ENCODE results near the gene APBA3.

APBA3 gene

DNA sequence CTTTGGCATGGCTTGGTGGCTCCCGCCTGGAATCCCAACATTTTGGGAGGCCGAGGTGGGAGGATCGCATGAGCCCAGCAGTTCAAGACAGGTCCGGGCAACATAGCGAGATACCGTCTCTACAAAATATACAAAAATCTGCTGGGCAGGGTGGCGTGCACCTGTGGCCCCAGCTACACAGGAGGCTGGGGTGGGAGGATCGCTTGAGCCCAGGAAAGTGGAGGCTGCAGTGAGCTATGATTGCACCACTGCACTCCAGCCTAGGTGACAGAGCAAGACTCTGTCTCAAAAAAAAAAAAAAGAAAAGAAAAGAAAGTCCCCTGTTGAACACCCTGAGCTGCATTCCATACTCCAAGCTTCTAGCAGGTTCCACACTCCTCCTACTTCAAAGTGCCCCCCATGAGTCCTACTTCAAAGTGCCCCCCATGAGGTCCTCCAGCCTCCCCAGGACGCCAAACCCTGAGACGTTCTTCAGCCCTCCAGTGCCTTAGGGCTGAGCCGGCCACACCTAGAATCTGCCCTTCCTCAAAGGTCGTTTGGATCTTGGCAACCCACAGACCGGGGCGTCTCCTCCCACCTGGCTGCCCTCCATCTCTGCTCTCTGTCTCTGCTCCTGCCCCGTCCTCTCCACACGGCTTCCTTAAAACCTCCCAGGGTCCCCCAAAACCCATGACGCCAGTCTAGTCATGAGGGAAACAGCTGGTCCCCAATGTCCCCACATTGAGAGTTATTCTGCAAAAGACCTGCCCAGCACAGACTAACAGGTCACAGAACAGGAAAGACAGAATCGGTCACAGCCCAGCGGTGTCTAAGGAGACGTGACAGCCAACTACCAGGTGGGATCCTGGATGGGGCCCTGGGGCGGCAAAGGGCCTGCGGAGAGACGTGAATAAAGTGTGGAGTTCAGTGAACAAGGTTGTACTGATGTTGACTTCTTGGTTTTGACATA lies 48.6 kb downstream of the APBA3 start:
- peak in 1 of 2 experiments; percentile 12 for DNase-seq

DNA sequence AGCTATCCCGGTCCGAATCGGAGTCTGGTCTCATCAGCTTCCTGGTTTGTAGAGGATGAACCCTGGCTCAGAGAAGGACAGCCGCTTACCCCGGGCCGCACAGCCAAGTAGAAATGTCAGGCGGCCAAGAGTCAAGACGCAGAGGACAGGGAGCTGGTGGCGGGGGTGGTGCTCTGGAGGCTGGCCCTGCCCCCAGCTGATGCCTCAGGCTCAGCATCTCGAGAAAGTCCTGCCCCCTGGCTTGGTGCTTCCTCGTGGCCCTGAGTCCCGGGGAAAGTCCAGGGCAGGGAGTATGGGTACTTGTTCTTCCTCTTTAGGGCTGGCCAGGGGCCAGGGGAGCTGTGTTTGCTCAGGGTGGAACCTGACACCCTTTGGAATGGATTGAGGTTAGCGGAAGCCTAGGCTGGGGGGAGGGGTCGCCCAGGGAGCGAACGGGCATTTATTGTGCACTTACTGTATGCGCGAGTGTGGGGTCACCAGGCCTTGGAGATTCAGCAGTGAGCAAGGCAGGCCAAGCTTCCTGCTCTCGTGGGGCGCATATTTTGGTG lies 51.2 kb downstream of the APBA3 start:
- DNase-seq = peak; percentile 50 to 53

DNA sequence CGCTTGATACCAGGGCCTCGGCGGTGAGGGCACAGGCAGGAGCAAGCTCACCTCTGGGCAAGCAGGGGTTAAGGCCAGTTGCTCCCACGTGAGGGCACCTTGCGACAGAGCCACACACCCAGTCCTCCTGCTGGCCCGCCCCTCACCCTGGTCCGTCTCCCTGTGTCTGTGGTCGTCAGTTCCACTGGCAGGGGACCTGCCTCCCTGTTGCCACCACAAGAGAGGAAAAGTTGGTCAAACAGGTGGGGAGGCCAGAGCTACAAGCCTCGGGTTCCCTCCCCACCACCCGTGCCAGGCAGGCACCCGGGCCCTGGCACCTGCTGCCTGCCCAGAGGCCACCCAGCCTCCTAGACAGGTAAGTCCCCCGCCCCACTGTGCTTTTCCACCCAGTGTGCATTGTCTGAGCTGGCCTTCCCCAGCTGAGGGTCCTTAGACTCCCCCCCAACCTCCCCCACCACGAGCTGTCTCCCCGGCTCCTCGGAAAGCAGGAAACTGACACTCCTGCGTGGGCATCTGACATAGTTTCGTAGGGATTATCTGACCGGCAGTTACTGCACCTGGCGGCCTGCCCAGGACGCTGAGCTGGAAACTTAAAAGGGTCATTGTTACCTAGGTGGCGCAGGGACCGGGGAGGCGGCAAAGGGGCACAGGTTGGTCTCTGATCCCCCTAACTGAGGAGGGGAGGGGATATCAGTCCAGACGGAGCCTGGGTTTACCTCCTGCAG lies 53.1 kb downstream of the APBA3 start, which contains the start of gene TJP3:
TSS of gene TJP3 (plus strand) at position 178 of the 725 bp plus-strand sequence. CDS start 20,049 bp downstream, outside the sequence.
- DNase-seq = peak in 1 of 2 experiments; percentile 49

DNA sequence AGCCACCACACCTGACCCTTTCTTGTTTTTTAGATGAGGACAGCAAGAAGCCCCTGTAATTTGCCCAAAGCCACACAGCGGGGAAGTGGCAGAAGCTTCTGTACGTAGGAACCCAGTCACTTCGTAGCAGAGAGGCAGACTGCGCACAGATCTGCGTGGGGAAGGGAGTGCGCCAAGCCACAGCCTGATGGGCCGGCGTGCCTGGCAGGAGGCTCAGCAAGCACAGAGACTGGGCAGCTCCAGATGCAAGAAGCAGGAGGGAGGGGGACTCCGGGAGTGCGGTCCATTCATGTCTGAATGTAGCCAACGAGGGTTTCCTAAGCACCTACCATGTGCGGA lies 53.7 kb downstream of the APBA3 start:
- no peak for DNase-seq

DNA sequence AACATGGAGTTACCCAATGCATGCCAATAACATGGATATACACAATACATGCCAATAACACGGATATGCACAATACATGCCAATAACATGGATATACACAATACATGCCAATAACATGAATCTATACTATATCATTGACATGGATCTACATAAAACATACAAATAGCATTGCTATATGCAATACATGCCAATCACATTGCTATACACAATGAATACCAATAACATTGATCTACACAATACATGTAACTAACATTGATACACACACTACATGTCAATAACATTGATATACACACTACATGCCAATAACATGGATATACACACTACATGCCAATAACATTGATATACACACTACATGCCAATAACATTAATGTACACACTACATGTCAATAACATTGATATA lies 60.3 kb downstream of the APBA3 start:
- no peak for DNase-seq

Data from NCI-H526 (cell line).